GM18873 (cell line): ENCODE results near the gene STRADA.
"Not testable (repeated sequence)": the region's sequence is repeated elsewhere in the genome, so short reads cannot be mapped to it uniquely, and the experiment has no call there.

Source experiments
- ATAC-seq: cut with Tn5 transposase; IDR thresholded peaks from one replicate; pipeline ENCODE4 v1.9.1; 2021; ENCODE audit warnings: mild to moderate bottlenecking, moderate library complexity, moderate number of reproducible peaks; ENCODE audit not compliant: unreplicated experiment, low FRiP score

The STRADA gene

GRCh38 chr17:63760771-63761539 is 19.4 kb upstream of the STRADA start:
- no peak for ATAC-seq

GRCh38 chr17:63758428-63758827 is 16.8 kb upstream of the STRADA start:
- no peak for ATAC-seq

- no peak for ATAC-seq
These were observed 12.4 kb upstream of the STRADA start for GRCh38 chr17:63754046-63754445.

GRCh38 chr17:63753215-63753614 is 11.6 kb upstream of the STRADA start:
- ATAC-seq = no peak

- no peak for ATAC-seq
These were observed 11.1 kb upstream of the STRADA start for GRCh38 chr17:63752707-63753106.

GRCh38 chr17:63751806-63752205 is 10.2 kb upstream of the STRADA start:
- no peak for ATAC-seq

GRCh38 chr17:63741143-63741407 is 524 bp downstream of the STRADA start:
- ATAC-seq = peak; percentile 11

GRCh38 chr17:63740464-63741142 is 996 bp downstream of the STRADA start:
- no peak for ATAC-seq

GRCh38 chr17:63735691-63736090 is 5.9 kb downstream of the STRADA start:
- no peak for ATAC-seq

- ATAC-seq = no peak
These were observed 19.2 kb downstream of the STRADA start for GRCh38 chr17:63722403-63722802.

- ATAC-seq = not testable (repeated sequence)
These were observed 21.4 kb downstream of the STRADA start for GRCh38 chr17:63720194-63720593.

- no peak for ATAC-seq
These were observed 22.6 kb downstream of the STRADA start for GRCh38 chr17:63718988-63719387.

GRCh38 chr17:63716426-63716825 is 25.2 kb downstream of the STRADA start:
- ATAC-seq = no peak

- ATAC-seq = no peak
These were observed 26.9 kb downstream of the STRADA start for GRCh38 chr17:63714550-63715277.

GRCh38 chr17:63709110-63709509 is 32.5 kb downstream of the STRADA start:
- ATAC-seq = no peak

- ATAC-seq = no peak
These were observed 34.4 kb downstream of the STRADA start for GRCh38 chr17:63707151-63707550.

GRCh38 chr17:63706336-63707082 is 35.1 kb downstream of the STRADA start:
- no peak for ATAC-seq

GRCh38 chr17:63705657-63706056 is 35.9 kb downstream of the STRADA start:
- no peak for ATAC-seq

GRCh38 chr17:63704836-63705235 is 36.8 kb downstream of the STRADA start:
- no peak for ATAC-seq

- ATAC-seq = no peak
These were observed 37.4 kb downstream of the STRADA start for GRCh38 chr17:63704259-63704576.
